Measurements from ENCODE around the gene PDE3B.
"Not testable (repeated sequence)": the region's sequence is repeated elsewhere in the genome, so short reads cannot be mapped to it uniquely, and the experiment has no call there.

PDE3B gene

DNA sequence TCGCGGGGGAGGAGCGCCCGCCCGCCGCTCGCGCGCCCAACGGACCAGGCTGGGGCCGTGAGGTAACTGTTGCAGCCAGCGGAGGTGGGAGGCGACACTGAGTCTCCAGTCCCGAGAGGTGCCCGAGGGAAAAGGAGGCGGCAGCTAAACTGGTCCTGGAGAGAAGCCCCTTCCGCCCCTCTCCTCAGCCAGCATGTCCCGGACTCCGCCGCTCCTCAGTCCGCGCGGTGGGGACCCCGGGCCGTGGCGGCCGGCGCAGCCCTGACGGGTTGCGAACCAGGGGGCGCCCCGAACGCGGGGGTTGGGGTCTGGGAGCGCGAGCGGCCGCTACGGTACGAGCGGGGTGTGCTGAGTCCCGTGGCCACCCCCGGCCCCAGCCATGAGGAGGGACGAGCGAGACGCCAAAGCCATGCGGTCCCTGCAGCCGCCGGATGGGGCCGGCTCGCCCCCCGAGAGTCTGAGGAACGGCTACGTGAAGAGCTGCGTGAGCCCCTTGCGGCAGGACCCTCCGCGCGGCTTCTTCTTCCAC lies at the start of gene PDE3B:
PDE3B (plus strand) TSS at position 108 of the 529 bp plus-strand sequence; CDS start at position 380, 272 bp downstream.
- DNase-seq: peak; percentile 80

- not testable (repeated sequence) for DNase-seq
Observed at GRCh38 chr11:14595261-14595660, 48.3 kb upstream of the PDE3B start.

GRCh38 chr11:14607713-14608112 lies 35.9 kb upstream of the PDE3B start:
- no peak for DNase-seq

GRCh38 chr11:14609902-14610301 lies 33.7 kb upstream of the PDE3B start:
- no peak for DNase-seq

DNA sequence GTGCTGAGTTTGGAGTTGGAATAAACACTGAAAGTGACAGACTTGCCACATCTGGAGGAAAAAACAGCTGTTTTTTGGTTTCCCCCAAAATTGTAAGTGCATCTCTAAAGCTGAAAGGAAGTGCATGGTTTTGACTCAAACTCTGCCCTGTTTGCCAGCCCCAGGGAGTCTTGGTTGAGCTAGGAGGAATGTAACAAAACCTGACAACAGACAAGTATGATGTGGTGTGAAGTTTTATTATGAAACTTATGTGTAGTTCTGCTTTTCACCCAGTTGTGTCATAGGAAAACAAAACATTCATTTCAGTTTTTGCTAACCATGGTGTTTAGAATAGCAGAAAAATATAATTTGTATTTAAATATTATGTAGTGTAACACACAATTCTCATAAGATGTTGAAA lies 31.7 kb upstream of the PDE3B start:
- no peak for DNase-seq

- no peak for DNase-seq
Observed at GRCh38 chr11:14612694-14613093, 30.9 kb upstream of the PDE3B start.

DNA sequence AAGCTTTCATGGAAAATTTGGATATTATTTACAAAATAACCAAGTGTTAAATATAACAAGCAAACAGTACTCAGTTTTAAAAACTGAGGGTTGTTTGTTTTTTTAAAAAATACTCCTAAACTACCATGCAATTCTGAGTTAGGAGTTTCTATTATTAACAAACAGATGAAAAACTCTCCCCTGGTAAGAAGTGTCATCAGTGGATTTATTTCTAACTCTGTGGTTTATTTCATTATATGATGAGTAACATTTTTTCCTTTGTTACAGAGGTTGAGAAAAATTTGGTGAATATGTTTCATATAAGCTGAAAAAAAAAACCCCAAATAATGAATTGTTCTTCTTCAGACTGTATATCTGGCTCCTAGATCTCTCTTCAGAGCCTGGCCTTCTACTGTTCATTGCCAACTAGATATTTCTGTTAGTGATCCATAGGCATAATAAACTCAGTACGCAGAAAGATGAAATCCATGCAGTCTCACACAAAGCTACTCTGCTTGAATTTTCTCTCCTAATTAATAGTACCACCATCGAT lies 29.4 kb upstream of the PDE3B start:
- DNase-seq: no peak

- no peak for DNase-seq
Observed at GRCh38 chr11:14617241-14618027, 26.2 kb upstream of the PDE3B start.

DNA sequence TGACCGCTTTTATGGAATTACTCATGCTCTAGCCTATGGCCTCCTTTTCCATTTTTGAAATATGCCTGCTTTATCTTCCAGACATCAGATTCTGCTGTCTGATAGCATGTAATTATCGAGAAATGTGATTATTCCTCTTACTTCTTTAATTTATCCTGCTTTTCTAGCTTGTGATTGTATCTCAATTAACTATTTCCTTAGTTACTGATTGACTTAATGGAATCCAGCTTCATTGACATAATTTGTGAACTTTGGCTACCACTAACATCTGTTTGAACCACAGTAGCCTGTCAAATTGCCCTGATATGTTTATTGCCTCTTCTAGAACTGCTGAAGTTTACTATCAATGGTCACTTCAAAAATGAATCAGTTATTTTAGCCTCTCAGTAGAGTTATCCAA lies 25.5 kb upstream of the PDE3B start:
- DNase-seq: no peak

- DNase-seq: no peak
Observed at GRCh38 chr11:14619603-14620531, 23.7 kb upstream of the PDE3B start.

GRCh38 chr11:14622223-14622954 lies 21.2 kb upstream of the PDE3B start:
- DNase-seq: no peak

- DNase-seq: peak; percentile 32
Observed at GRCh38 chr11:14623036-14623435, 20.6 kb upstream of the PDE3B start.

GRCh38 chr11:14625586-14626205 lies 17.9 kb upstream of the PDE3B start:
- no peak for DNase-seq

- DNase-seq: no peak
Observed at GRCh38 chr11:14626650-14627049, 17.0 kb upstream of the PDE3B start.

GRCh38 chr11:14633506-14634224 lies 9.9 kb upstream of the PDE3B start:
- DNase-seq: peak; percentile 55

DNA sequence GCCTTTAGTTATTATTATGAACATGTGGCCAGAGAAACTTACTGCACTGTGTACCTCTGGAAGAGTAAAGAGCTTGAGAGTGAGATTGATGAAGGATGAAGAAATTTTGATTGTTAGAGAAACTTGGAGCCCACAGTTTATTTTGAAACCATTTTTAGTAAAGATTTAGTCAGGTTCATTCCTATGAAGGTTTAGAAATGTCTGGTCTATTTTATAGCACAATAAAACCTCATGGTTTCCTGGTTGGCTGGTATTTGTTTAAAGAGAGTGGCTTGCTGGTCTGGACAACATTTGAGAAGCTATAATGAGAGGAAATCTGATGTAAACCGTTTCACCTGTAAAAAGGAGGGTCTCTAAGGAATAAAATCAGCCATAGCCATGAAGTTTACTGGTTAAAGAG lies 8.8 kb upstream of the PDE3B start:
- no peak for DNase-seq

DNA sequence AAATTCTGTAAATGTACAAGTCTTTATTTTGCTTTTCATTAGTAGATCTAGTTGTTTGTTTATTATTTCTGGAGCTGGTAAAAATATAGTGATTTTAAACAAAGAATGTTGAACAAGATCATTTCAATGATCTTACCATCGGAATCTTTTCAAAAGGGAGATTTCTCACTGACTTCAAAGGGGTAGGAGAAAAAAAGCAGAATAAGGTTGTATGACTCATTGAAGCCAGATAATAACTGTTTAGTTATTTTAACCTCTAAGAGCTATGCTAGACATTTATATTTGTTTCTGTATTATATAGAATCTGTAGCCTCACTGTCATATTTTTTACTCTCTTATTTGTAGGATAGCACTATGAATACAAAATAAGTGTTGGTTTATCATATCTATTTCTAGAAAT lies 8.1 kb upstream of the PDE3B start:
- no peak for DNase-seq

DNA sequence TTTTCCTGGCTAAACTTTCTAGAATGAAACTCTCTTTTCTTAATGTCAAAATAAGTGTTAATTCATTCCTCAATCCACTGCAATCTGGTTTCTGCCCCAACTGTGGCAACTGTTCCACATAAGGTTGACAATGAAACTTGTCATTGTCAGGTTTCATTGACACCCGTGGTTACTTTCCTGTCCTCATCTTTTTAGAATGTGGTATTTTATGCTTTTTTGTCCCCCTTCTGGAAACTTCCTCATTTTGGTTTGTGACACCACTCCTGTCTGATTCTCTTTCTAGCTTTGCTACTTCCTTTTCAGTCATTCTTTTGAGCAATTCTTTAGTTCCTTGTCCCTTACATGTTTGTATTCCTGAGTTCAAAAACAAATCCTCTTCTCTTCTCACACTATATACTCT lies 7.5 kb upstream of the PDE3B start:
- DNase-seq: peak; percentile 26

DNA sequence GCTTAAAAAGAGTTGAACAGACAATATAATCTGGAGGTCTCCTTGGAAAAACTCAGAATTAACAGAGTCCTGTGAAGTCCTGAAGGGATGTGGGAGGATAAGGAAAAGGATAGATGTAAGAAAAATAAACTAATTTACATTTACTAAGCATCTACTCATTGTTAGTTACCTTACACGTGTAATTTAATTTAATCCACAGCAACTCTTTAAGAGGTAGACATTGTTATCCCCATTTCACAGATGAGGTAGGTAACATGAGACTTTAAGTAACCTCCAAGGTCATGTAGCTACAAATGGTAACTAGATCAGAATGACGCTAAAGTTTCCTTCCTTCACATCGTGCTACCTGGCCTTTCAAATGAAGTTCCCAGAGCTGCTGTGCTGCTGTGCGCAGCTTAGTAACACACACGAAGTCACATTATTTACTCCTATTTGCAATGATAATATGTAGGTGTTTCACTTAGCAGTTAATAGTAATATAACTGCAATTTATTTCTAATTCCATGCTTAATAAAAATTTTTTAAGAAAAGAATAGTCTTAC lies 5.7 kb upstream of the PDE3B start:
- no peak for DNase-seq

DNA sequence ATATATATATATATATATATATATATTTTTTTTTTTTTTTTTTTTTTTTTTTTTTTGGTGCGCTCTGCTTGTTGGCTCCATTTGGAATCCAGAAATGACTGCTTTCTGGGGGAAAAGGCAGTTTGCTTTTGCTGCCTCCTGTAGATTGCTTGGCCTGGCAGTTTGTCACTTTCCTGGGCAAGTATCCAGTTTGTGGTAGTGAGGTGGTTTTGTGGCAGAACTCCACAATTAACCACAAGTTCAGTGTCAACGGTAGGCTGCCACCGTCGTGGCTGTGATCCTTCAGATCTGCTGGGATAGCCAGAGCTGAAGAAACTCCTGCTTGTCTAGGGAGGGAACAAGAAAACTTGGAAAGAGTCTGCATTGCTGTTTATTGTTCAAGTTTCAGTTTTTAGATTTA lies 5.0 kb upstream of the PDE3B start:
- DNase-seq: peak; percentile 29

DNA sequence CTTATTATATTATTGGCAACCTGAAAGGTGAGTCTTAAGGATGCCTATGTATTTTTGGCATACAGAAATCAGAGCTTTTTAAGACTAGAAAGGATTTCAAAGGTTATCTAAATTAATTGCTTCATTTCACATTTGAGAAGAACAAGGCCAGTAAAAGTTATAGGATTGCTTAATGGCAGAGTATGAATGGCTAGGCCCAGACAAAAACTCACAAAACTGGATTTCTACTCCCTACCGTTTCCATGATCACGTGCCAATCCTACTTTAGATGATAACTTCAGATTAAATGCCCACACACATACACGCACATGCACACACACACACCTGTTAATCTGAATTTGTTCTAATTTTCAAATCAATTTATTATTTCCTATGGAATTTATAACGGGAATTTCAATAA lies 1.8 kb upstream of the PDE3B start:
- DNase-seq: no peak
